CD4-positive, alpha-beta T cell treated with Interleukin-21 for 1 hour (primary cell): ENCODE measurements around the gene IPPK.
"Not testable (repeated sequence)": the region's sequence is repeated elsewhere in the genome, so short reads cannot be mapped to it uniquely, and the experiment has no call there.

Experiments used
- DNase-seq: peaks from one replicate; pipeline ENCODE4 v3.0.0-alpha.2; 2020

Gene IPPK

DNA sequence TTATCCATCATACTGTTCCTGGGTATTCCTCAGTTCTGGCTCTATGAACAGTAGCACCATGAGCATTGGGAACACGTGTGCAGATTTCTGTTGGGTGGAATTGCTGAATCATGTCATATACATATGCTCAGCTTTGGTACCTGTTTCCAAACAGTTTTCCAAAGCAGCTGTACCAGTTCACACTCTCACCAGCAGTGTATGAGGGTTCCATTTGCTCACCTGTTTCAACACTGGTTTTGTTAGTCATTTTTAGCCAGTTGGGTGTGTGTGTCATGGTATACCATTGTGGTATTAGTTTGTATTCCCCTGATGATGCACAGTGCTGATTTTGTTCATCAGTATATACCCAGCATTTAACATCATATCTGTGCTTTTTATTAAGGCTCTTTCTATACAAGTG lies 77.4 kb downstream of the IPPK start:
- no peak for DNase-seq

DNA sequence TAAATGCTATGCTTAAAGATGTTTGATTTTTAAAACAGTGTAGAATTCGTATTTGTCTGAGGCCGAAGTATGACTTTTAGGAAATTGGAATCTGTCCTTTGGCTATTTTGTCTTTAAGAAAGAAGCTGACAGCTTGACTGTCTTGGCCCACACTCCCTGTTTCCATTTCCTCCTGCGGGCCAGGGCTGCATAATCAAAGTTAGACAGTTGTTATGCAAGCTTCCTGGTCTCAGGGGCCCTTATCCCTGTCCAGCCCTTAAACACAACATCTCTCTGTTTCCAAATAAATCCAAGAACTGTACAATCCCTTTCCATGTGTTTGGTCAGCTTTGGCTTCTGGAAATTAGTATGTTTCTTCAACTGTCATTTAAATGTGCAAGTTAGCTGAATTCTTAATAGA lies 79.6 kb downstream of the IPPK start:
- no peak for DNase-seq

DNA sequence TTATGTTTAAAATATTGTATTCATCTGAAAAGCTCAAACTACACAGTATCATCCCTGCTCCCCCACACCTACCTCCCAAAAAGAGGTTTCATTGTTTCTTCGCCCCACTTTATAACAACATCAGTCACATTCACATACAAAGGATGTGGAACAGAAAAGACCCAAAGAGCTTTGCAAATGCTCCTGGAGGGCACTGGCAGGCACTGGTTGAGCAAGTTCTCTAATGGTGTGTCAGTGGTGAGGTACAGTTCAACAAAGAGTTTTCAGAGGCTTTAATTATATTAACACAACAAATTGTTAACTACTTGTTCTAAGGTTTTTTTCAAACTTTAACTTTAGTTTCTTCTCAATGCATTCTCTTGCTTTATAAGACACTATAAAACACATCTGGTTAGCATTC lies 80.0 kb downstream of the IPPK start:
- DNase-seq: no peak

DNA sequence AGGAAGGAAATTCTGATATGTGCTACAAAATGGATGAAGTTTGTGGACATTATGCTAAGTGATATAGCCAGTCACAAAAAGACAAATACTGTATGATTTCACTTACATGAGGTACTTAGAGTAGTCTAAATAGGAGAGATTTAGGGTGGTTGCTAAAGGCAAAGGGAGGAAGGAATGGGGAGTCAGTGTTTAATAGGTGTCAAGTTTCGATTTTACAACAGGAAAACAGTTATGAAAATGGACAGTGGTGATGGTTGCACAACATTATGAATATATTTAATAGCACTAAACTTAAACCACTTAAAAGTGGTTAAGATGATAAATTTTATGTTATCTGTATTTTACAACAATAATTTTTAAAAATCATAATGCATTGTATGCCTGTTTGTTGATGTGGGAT lies 93.8 kb downstream of the IPPK start:
- no peak for DNase-seq

DNA sequence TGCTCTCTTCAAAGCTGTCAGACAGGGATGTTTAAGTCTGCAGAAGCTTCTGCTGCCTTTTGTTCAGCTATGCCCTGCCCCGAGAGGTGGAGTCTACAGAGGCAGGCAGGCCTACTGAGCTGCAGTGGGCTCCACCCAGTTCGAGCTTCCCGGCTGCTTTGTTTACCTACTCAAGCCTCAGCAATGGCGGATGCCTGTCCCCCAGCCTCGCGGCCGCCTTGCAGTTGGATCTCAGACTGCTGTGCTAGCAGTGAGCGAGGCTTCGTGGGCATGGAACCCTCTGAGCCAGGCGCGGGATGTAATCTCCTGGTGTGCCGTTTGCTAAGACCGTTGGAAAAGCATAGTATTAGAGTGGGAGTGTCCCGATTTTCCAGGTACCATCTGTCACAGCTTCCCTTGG lies 96.3 kb downstream of the IPPK start:
- not testable (repeated sequence) for DNase-seq

DNA sequence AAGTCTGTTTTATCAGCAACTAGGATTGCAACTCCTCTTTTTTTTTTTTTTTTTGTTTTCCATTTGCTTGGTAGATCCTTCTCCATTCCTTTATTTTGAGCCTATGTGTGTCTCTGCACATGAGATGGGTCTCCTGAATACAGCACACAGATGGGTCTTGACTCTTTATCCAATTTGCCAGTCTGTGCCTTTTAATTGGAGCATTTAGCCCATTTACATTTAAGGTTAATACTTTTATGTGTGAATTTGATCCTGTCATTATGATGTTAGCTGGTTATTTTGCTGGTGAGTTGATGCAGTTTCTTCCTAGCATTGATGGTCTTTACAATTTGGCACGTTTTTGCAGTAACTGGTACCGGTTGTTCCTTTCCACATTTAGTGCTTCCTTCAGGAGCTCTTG lies 98.1 kb downstream of the IPPK start:
- not testable (repeated sequence) for DNase-seq

DNA sequence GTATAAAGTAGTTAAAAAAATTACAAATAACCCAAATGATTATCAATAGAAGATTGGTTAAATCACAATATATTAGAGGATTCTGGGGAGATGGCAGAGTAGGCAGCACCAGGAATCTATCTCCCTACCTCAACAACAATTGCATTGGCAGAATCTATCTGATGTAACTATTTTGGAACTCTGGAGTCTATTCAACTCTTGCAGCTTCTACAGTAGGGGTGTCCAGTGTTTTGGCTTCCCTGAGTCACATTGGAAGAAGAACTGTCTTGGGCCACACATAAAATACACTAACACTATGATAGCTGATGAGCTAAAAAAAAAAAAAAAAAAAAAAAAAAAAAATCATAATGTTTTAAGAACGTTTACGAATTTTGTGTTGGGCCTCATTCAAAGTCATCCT lies 104.9 kb downstream of the IPPK start:
- no peak for DNase-seq

DNA sequence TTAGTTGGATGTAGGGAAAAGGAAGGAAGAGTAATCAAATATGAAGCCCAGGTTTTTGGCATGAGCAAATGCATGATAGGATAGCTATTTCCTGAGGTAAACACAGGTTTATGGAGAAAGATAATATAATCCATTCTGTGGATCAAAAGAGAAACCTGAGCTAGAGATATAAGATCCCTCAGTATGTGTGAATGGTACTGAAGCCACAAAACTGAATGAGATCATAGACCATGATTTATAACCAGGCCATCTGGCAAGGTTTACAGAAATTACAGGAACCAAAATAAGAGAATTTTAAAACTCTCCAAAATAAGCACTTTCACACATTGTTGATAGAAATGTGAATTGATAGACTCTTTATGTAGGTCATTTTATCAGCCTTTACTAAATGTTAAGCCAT lies 105.4 kb downstream of the IPPK start:
- DNase-seq: no peak
